IMR-90 (cell line): Measurements from ENCODE around the gene RAPGEF2.

ENCODE experiments used
- BHLHE40 ChIP-seq: fragments of 150-350 bp; IDR thresholded peaks from 2 replicates; pipeline ENCODE4 v1.6.1; 2016; ENCODE audit warnings: mild to moderate bottlenecking, low read depth, low read length
- CEBPB ChIP-seq: IDR thresholded peaks from 2 replicates; pipeline ENCODE4 v1.6.1; 2012; ENCODE audit warnings: low read depth, low read length, improper control_type of control experiment
- CHD1 ChIP-seq: IDR thresholded peaks from 2 replicates; pipeline ENCODE4 v1.6.1; 2012; ENCODE audit warnings: low read depth, low read length, improper control_type of control experiment
- FOS ChIP-seq: fragments of 150-350 bp; IDR thresholded peaks from 2 replicates; pipeline ENCODE4 v1.6.1; 2016; ENCODE audit warnings: low read depth, low read length
- MAFK ChIP-seq: IDR thresholded peaks from 2 replicates; pipeline ENCODE4 v1.6.1; 2012; ENCODE audit warnings: low read depth, low read length, improper control_type of control experiment
- MXI1 ChIP-seq: IDR thresholded peaks from 2 replicates; pipeline ENCODE4 v1.6.1; 2012; ENCODE audit warnings: low read depth, mild to moderate bottlenecking, low read length, moderate library complexity, borderline replicate concordance
- POLR2A ChIP-seq: IDR thresholded peaks from 2 replicates; pipeline ENCODE4 v1.6.1; 2012; ENCODE audit warnings: mild to moderate bottlenecking, low read depth, low read length
- RAD21 ChIP-seq: IDR thresholded peaks from 2 replicates; pipeline ENCODE4 v1.6.1; 2012; ENCODE audit warnings: low read length, improper control_type of control experiment
- RCOR1 ChIP-seq: IDR thresholded peaks from 2 replicates; pipeline ENCODE4 v1.6.1; 2012; ENCODE audit warnings: mild to moderate bottlenecking, low read length, improper control_type of control experiment; ENCODE audit not compliant: insufficient replicate concordance
- RFX5 ChIP-seq: IDR thresholded peaks from 2 replicates; pipeline ENCODE4 v1.8.0; 2012; ENCODE audit warnings: low read depth, mild to moderate bottlenecking, low read length, moderate library complexity
- SMC3 ChIP-seq: fragments of 150-350 bp; IDR thresholded peaks from 2 replicates; pipeline ENCODE4 v1.6.1; 2016; ENCODE audit warnings: low read depth, mild to moderate bottlenecking, antibody characterized with exemption, low read length, moderate library complexity
- TF ChIP-seq, protein P1 (sequence below): conservative IDR thresholded peaks from 2 replicates; pipeline ENCODE4 v1.5.1; 2012; ENCODE audit warnings: mild to moderate bottlenecking, low read depth, low read length, improper control_type of control experiment
- TF ChIP-seq, protein P2 (sequence below): fragments of 150-350 bp; IDR thresholded peaks from 2 replicates; pipeline ENCODE4 v1.6.1; 2016; ENCODE audit warnings: low read depth, mild to moderate bottlenecking, low read length, moderate library complexity, borderline replicate concordance

DNA sequence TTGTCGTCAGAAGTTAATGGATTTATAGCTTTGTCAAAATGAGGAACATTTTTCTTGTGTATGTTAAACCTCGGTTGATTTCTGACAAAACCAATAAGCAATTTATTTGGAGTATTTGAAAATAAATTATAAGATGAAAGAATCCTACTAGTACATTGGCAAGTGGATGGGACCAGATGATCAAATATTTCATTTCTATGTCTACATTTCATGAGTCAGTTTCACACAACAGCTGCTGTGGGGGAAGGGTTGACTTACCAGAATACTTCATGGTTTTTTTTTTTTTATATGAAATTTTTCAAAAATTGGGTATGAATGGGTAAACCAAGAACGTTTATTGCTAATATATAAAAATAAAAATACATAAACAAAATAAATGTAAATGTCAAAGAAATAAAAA lies 39.4 kb downstream of the RAPGEF2 start:
- TF ChIP-seq RAD21 (no peak), POLR2A (no peak), CHD1 (no peak), FOS (no peak), MAFK (no peak), RCOR1 (no peak), RFX5 (no peak), BHLHE40 (no peak), SMC3 (no peak), CEBPB (no peak), MXI1 (no peak)
- TF ChIP-seq, protein P1, sequence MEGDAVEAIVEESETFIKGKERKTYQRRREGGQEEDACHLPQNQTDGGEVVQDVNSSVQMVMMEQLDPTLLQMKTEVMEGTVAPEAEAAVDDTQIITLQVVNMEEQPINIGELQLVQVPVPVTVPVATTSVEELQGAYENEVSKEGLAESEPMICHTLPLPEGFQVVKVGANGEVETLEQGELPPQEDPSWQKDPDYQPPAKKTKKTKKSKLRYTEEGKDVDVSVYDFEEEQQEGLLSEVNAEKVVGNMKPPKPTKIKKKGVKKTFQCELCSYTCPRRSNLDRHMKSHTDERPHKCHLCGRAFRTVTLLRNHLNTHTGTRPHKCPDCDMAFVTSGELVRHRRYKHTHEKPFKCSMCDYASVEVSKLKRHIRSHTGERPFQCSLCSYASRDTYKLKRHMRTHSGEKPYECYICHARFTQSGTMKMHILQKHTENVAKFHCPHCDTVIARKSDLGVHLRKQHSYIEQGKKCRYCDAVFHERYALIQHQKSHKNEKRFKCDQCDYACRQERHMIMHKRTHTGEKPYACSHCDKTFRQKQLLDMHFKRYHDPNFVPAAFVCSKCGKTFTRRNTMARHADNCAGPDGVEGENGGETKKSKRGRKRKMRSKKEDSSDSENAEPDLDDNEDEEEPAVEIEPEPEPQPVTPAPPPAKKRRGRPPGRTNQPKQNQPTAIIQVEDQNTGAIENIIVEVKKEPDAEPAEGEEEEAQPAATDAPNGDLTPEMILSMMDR, result no peak
- TF ChIP-seq, protein P2, sequence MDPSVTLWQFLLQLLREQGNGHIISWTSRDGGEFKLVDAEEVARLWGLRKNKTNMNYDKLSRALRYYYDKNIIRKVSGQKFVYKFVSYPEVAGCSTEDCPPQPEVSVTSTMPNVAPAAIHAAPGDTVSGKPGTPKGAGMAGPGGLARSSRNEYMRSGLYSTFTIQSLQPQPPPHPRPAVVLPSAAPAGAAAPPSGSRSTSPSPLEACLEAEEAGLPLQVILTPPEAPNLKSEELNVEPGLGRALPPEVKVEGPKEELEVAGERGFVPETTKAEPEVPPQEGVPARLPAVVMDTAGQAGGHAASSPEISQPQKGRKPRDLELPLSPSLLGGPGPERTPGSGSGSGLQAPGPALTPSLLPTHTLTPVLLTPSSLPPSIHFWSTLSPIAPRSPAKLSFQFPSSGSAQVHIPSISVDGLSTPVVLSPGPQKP, result no peak
